Measurements from ENCODE around the gene TDRD9.

The TDRD9 gene

GRCh38 chr14:104087981-104088850 is 160.0 kb downstream of the TDRD9 start:
- DNase-seq (ENCODE audit: low spot score) = no peak
- TF ChIP-seq CTCF (IDR thresholded peaks at IDR 0.05; ENCODE audit: extremely low read depth, insufficient read depth, missing control alignments) = no peak
- in situ Hi-C loops (cut with MboI; ENCODE audit: low pct_unique_long_range_greater_than_20kb, low sequenced_read_pairs, unreplicated experiment) = no loop called here

GRCh38 chr14:104090071-104090748 is 162.0 kb downstream of the TDRD9 start:
- no peak for TF ChIP-seq CTCF (IDR thresholded peaks at IDR 0.05; ENCODE audit: extremely low read depth, insufficient read depth, missing control alignments)
- in situ Hi-C loops (cut with MboI; ENCODE audit: low pct_unique_long_range_greater_than_20kb, low sequenced_read_pairs, unreplicated experiment) = no loop called here
- no peak for DNase-seq (ENCODE audit: low spot score)

GRCh38 chr14:104091061-104091926 is 163.0 kb downstream of the TDRD9 start:
- in situ Hi-C loops (cut with MboI; ENCODE audit: low pct_unique_long_range_greater_than_20kb, low sequenced_read_pairs, unreplicated experiment) = no loop called here
- no peak for DNase-seq (ENCODE audit: low spot score)
- no peak for TF ChIP-seq CTCF (IDR thresholded peaks at IDR 0.05; ENCODE audit: extremely low read depth, insufficient read depth, missing control alignments)

GRCh38 chr14:104091927-104092771 is 163.9 kb downstream of the TDRD9 start:
- no peak for DNase-seq (ENCODE audit: low spot score)
- in situ Hi-C loops (cut with MboI; ENCODE audit: low pct_unique_long_range_greater_than_20kb, low sequenced_read_pairs, unreplicated experiment) = no loop called here
- TF ChIP-seq CTCF (IDR thresholded peaks at IDR 0.05; ENCODE audit: extremely low read depth, insufficient read depth, missing control alignments) = no peak

GRCh38 chr14:104092931-104093365 is 164.7 kb downstream of the TDRD9 start:
- DNase-seq (ENCODE audit: low spot score) = no peak
- in situ Hi-C loops (cut with MboI; ENCODE audit: low pct_unique_long_range_greater_than_20kb, low sequenced_read_pairs, unreplicated experiment) = no loop called here

More at GRCh38 chr14:104092931-104093365, 164.7 kb downstream of the TDRD9 start:
- no peak for TF ChIP-seq CTCF (IDR thresholded peaks at IDR 0.05; ENCODE audit: extremely low read depth, insufficient read depth, missing control alignments)
